NOMO-1 (cell line): Measurements from ENCODE around the gene GMNN.
"Not testable (repeated sequence)": the region's sequence is repeated elsewhere in the genome, so short reads cannot be mapped to it uniquely, and the experiment has no call there.

ENCODE experiments used
- DNase-seq, 2 experiments: peaks; one replicate each; lab custom pipeline; 2025; ENCODE audit not compliant: unreplicated experiment in 2 of 2; lab: John Stamatoyannopoulos, UW

GMNN gene

GRCh38 chr6:24761193-24761835 lies 13.4 kb upstream of the GMNN start:
- DNase-seq, result no peak

GRCh38 chr6:24761851-24762250 lies 12.9 kb upstream of the GMNN start:
- DNase-seq, result no peak

GRCh38 chr6:24763578-24763977 lies 11.2 kb upstream of the GMNN start:
- DNase-seq, result no peak

GRCh38 chr6:24764833-24765828 lies 9.6 kb upstream of the GMNN start:
- not testable (repeated sequence) for DNase-seq

GRCh38 chr6:24765968-24766367 lies 8.8 kb upstream of the GMNN start:
- not testable (repeated sequence) for DNase-seq

GRCh38 chr6:24766680-24767462 lies 7.9 kb upstream of the GMNN start:
- peak in 1 of 2 experiments; percentile 76 for DNase-seq

- DNase-seq, result no peak
Observed at GRCh38 chr6:24768361-24768760, 6.4 kb upstream of the GMNN start.

GRCh38 chr6:24775520-24776058 lies 852 bp downstream of the GMNN start:
- DNase-seq, result peak in 1 of 2 experiments; percentile 5

- DNase-seq, result no peak
Observed at GRCh38 chr6:24777227-24777626, 2.5 kb downstream of the GMNN start.

- no peak for DNase-seq
Observed at GRCh38 chr6:24778121-24778520, 3.4 kb downstream of the GMNN start.

GRCh38 chr6:24778878-24779277 lies 4.1 kb downstream of the GMNN start:
- DNase-seq, result no peak

GRCh38 chr6:24779416-24780016 lies 4.8 kb downstream of the GMNN start:
- DNase-seq, result no peak

- DNase-seq, result no peak
Observed at GRCh38 chr6:24780206-24780605, 5.5 kb downstream of the GMNN start.

- no peak for DNase-seq
Observed at GRCh38 chr6:24788031-24788665, 13.4 kb downstream of the GMNN start.

GRCh38 chr6:24795106-24795505 lies 20.4 kb downstream of the GMNN start:
- DNase-seq, result no peak

GRCh38 chr6:24796616-24797290 lies 22.0 kb downstream of the GMNN start:
- no peak for DNase-seq

- DNase-seq, result no peak
Observed at GRCh38 chr6:24797596-24798216, 23.0 kb downstream of the GMNN start.

- DNase-seq, result no peak
Observed at GRCh38 chr6:24798740-24799540, 24.2 kb downstream of the GMNN start, which contains the start of gene ARMH2. Gene ARMH2 (minus strand): TSS chr6:24798917. CDS start chr6:24798857, 60 bp downstream.
